Keratinocyte (primary cell): ENCODE results near the gene CTNND2.

Source experiments
- EZH2 ChIP-seq: IDR thresholded peaks from one replicate; pipeline ENCODE4 v1.6.1; 2012; ENCODE audit warnings: inconsistent platforms, mild to moderate bottlenecking, low read length, moderate library complexity
- TF ChIP-seq, protein P1 (sequence below), 3 experiments: IDR thresholded peaks in 1 of 3; conservative IDR thresholded peaks in 1 of 3; optimal IDR thresholded peaks in 1 of 3; 2 replicates in 2 of 3; 3 replicates in 1 of 3; pipeline versions ENCODE3 to v1.5.1; 2011; ENCODE audit warnings: low read length in 3 of 3, mild to moderate bottlenecking in 3 of 3, moderate library complexity in 2 of 3, control low read depth in 1 of 3, inconsistent platforms in 1 of 3; ENCODE audit not compliant: insufficient read depth in 2 of 3; ENCODE audit errors: extremely low read depth in 1 of 3

DNA sequence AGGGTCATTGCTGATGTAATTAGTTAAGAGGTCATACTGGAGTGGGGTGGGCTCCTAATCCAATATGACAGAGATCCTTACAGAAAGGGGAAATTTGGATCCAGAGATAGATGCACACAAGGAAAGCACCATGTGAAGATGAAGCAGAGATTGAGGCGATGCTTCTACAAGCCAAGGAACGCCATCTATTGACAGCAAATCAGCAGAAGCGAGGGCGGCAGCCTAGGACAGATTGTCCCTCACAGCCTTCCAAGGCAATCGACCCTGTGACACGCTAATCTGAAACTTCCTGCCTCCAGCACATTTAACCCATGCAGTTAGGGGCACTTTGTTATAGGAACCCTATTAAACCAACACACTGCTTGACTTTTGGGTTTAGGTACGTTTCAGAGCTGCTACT is 858.1 kb downstream of the CTNND2 start:
- TF ChIP-seq, protein P1, sequence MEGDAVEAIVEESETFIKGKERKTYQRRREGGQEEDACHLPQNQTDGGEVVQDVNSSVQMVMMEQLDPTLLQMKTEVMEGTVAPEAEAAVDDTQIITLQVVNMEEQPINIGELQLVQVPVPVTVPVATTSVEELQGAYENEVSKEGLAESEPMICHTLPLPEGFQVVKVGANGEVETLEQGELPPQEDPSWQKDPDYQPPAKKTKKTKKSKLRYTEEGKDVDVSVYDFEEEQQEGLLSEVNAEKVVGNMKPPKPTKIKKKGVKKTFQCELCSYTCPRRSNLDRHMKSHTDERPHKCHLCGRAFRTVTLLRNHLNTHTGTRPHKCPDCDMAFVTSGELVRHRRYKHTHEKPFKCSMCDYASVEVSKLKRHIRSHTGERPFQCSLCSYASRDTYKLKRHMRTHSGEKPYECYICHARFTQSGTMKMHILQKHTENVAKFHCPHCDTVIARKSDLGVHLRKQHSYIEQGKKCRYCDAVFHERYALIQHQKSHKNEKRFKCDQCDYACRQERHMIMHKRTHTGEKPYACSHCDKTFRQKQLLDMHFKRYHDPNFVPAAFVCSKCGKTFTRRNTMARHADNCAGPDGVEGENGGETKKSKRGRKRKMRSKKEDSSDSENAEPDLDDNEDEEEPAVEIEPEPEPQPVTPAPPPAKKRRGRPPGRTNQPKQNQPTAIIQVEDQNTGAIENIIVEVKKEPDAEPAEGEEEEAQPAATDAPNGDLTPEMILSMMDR (optimal IDR thresholded peaks at IDR 0.05 in 1 of 3, IDR thresholded peaks at IDR 0.05 in 1 of 3, conservative IDR thresholded peaks at IDR 0.05 in 1 of 3; ENCODE audit: extremely low read depth in 1 of 3, insufficient read depth in 2 of 3, low read length in 3 of 3) = no peak
- no peak for TF ChIP-seq EZH2
